ENCODE results near the gene NRXN2. TPM values are rescaled to one million over a fixed set of nuclear protein-coding genes. Genes with fewer than 3 reads are reported as not detected.

NRXN2 gene
- polyA plus RNA-seq, 1 of the 3 experiments (the other 2 are of a cell fraction), result 0.15 TPM

DNA sequence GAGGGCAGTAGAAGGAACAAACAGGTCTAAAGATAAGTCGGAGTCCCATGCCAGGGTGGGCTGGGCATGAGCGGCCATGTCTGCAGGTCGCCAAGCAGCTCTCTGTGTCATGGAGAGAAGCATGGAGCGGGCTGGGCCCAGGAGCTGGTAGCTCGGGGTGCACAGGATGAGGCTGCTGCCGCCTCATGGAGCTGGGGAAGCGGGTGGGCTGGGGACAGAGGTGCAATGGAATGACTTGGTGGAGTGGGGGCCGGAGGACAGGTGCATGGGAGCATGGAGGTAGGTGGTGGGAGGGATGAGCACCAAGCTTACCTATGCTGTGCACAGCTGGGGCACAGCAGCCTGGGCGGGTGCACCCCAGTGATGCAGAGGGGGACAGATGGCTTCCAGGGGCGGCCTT, 3.6 kb downstream of the NRXN2 start:
- Histone ChIP-seq H3F3A (replicated peaks; ENCODE audit: insufficient read depth) (peaks cover 3% of the 10 kb centered on the region), H3K9me3 (no peaks in the 10 kb centered on the region), H4K20me1 (ENCODE audit: insufficient read depth) (no peaks in the 10 kb centered on the region), H3K27ac (ENCODE audit: low read depth in 2 of 2, low read length in 1 of 2) (no peak overlapping the region), H2AFZ (ENCODE audit: low read depth) (no peak overlapping the region), H3K4me3 (ENCODE audit: low read depth in 2 of 2, low read length in 1 of 2) (no peak overlapping the region), H3K36me3 (replicated peaks in 1 of 2; ENCODE audit: control insufficient read depth in 1 of 2, insufficient read depth in 2 of 2, low read length in 1 of 2) (no peaks in the 10 kb centered on the region), H3K27me3 (ENCODE audit: insufficient read depth) (peaks cover 13% of the 10 kb centered on the region), H3K79me2 (ENCODE audit: insufficient read depth) (no peaks in the 10 kb centered on the region), H3K4me2 (no peak overlapping the region), H3K9ac (no peak overlapping the region), H3K9me2 (no peaks in the 10 kb centered on the region), H3K4me1 (ENCODE audit: control insufficient read depth in 1 of 2, insufficient read depth in 2 of 2, low read depth in 1 of 2, low read length in 1 of 2) (peaks cover 0 to 51% of the 10 kb centered on the region in 2 experiments; a peak in 1 of 4 replicates)
- ChIA-PET POLR2A (no interaction called here), CTCF (interaction anchor here (1.6 to 7.1 kb wide), 3 partner anchors 8 to 30 kb away, joined by 3 to 68 read pairs (median 20); partner anchors contain the start of gene RASGRP2)
- no peak for TF ChIP-seq MXI1 (IDR thresholded peaks at IDR 0.05; ENCODE audit: low read depth, low read length)
- TF ChIP-seq CHD2 (IDR thresholded peaks at IDR 0.05; ENCODE audit: low read length, partially characterized antibody), result no peak
- TF ChIP-seq FOXM1 (IDR thresholded peaks at IDR 0.05; ENCODE audit: low read depth), result no peak
- no peak for TF ChIP-seq YY1 (IDR thresholded peaks at IDR 0.05; ENCODE audit: low read depth)
- TF ChIP-seq EZH2phosphoT487 (IDR thresholded peaks at IDR 0.05; ENCODE audit: borderline replicate concordance, low read depth), result no peak
- TF ChIP-seq, protein P1, sequence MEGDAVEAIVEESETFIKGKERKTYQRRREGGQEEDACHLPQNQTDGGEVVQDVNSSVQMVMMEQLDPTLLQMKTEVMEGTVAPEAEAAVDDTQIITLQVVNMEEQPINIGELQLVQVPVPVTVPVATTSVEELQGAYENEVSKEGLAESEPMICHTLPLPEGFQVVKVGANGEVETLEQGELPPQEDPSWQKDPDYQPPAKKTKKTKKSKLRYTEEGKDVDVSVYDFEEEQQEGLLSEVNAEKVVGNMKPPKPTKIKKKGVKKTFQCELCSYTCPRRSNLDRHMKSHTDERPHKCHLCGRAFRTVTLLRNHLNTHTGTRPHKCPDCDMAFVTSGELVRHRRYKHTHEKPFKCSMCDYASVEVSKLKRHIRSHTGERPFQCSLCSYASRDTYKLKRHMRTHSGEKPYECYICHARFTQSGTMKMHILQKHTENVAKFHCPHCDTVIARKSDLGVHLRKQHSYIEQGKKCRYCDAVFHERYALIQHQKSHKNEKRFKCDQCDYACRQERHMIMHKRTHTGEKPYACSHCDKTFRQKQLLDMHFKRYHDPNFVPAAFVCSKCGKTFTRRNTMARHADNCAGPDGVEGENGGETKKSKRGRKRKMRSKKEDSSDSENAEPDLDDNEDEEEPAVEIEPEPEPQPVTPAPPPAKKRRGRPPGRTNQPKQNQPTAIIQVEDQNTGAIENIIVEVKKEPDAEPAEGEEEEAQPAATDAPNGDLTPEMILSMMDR (IDR thresholded peaks at IDR 0.05), result no peak
- DNase-seq, result no peak
- whole genome bisulfite sequencing (ENCODE audit: low lambda C conversion rate), result 49% methylated on average over 10 of the region's 10 CpGs

DNA sequence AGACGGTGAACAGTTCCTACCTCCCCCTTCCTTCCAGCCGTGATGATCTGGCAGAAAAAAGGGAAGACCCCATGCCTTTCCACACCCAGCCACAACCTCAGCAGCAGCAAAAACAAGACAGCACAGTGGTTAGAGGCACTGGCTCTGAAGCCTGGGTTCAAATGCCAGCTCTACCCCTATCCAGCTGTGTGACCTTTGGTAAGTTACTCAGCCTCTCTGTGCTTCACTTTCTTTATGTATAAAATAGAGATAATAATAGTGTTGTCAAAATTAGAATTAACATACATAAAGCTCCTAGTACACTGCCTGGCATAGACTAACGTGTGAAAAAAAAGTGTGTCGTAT, 4.2 kb downstream of the NRXN2 start:
- TF ChIP-seq, protein P2, sequence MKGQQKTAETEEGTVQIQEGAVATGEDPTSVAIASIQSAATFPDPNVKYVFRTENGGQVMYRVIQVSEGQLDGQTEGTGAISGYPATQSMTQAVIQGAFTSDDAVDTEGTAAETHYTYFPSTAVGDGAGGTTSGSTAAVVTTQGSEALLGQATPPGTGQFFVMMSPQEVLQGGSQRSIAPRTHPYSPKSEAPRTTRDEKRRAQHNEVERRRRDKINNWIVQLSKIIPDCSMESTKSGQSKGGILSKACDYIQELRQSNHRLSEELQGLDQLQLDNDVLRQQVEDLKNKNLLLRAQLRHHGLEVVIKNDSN (IDR thresholded peaks at IDR 0.05; ENCODE audit: borderline replicate concordance, low read depth), result no peak
- no peak for TF ChIP-seq GABPA (IDR thresholded peaks at IDR 0.05; ENCODE audit: low read depth)
- no peaks in the 10 kb centered on the region for H4K20me1 ChIP-seq (ENCODE audit: insufficient read depth)
- H3K79me2 ChIP-seq (ENCODE audit: insufficient read depth), result no peaks in the 10 kb centered on the region
- no peak overlapping the region for H3K9ac ChIP-seq
- DNase-seq, result no peak
- no peaks in the 10 kb centered on the region for H3K9me2 ChIP-seq
- H2AFZ ChIP-seq (ENCODE audit: low read depth), result no peak overlapping the region
- no peaks in the 10 kb centered on the region for H3K9me3 ChIP-seq
- no peaks in the 10 kb centered on the region for H3K36me3 ChIP-seq (replicated peaks in 1 of 2; ENCODE audit: control insufficient read depth in 1 of 2, insufficient read depth in 2 of 2, low read length in 1 of 2)
- CTCF ChIA-PET, result interaction anchor here (0.7 to 7.1 kb wide), 4 partner anchors 13 to 30 kb away, joined by 3 to 68 read pairs (median 16); partner anchors contain the start of gene RASGRP2
- peaks cover 0 to 45% of the 10 kb centered on the region in 2 experiments; a peak in 1 of 4 replicates for H3K4me1 ChIP-seq (ENCODE audit: control insufficient read depth in 1 of 2, insufficient read depth in 2 of 2, low read depth in 1 of 2, low read length in 1 of 2)
- no peak overlapping the region for H3K27ac ChIP-seq (ENCODE audit: low read depth in 2 of 2, low read length in 1 of 2)
- no peak overlapping the region for H3K4me3 ChIP-seq (ENCODE audit: low read depth in 2 of 2, low read length in 1 of 2)
- H3K4me2 ChIP-seq, result no peak overlapping the region
- peaks cover 3% of the 10 kb centered on the region for H3F3A ChIP-seq (replicated peaks; ENCODE audit: insufficient read depth)
- 73% methylated on average over 2 of the region's 4 CpGs for WGBS (ENCODE audit: low lambda C conversion rate)
- H3K27me3 ChIP-seq (ENCODE audit: insufficient read depth), result peaks cover 13% of the 10 kb centered on the region
- POLR2A ChIA-PET, result no interaction called here
